22Rv1 (cell line): ENCODE measurements around the gene ARFGAP2.

Experiments
- ZFX ChIP-seq: fragments of 450-650 bp; IDR thresholded peaks from 2 replicates; pipeline ENCODE4 v1.6.1; 2017; ENCODE audit warnings: antibody characterized with exemption, borderline replicate concordance
- TF ChIP-seq, protein P1 (sequence below): fragments of 450-650 bp; IDR thresholded peaks from 2 replicates; pipeline ENCODE4 v1.5.1; 2017; ENCODE audit warnings: mild to moderate bottlenecking

DNA sequence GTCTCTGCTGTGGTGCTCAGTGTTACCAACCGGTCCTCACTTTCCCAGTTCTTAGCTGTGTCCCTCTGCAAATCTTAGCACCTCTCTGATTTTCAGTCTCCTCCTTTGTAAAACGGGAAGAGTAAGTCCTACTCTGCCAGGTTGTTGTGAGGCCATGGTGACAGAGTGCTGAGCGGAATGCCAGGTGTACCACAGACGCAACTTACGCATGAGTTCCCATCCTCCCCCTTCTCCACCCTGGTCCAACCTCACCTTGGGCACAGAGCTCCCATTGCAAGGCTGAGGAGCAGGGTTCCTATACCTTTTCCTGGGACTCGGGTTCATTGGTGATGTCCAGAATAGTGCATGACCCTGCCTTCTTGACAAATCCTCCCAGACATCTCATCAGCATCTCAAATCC is 30.8 kb upstream of the ARFGAP2 start:
- TF ChIP-seq, protein P1, sequence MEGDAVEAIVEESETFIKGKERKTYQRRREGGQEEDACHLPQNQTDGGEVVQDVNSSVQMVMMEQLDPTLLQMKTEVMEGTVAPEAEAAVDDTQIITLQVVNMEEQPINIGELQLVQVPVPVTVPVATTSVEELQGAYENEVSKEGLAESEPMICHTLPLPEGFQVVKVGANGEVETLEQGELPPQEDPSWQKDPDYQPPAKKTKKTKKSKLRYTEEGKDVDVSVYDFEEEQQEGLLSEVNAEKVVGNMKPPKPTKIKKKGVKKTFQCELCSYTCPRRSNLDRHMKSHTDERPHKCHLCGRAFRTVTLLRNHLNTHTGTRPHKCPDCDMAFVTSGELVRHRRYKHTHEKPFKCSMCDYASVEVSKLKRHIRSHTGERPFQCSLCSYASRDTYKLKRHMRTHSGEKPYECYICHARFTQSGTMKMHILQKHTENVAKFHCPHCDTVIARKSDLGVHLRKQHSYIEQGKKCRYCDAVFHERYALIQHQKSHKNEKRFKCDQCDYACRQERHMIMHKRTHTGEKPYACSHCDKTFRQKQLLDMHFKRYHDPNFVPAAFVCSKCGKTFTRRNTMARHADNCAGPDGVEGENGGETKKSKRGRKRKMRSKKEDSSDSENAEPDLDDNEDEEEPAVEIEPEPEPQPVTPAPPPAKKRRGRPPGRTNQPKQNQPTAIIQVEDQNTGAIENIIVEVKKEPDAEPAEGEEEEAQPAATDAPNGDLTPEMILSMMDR, result no peak
- no peak for TF ChIP-seq ZFX
